T-helper 22 cell (primary cell): ENCODE results near the gene ZNF416.

Experiments used
- DNase-seq: peaks from one replicate; pipeline ENCODE4 v3.0.0-alpha.2; 2020; ENCODE audit warnings: low read depth

The ZNF416 gene

DNA sequence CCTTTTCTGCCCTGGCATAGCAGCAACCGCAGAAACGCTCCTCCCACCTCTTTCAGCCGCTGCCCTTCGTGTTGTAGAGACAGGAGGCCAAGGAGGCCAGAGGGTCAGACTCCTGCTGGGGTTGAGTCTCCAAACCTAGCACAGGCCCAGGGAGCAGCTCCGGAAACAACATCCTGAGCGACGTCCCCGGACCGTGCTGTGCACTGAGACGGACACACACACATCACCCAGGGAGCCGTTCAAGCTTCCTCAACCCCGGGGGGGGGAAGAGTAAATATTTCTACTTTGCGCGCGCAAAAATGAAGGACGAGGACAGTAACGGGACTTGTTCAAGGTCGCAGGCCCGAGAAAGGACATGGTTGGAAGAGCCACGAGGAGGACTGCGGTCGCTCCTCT, 19.7 kb downstream of the ZNF416 start:
- DNase-seq: no peak

DNA sequence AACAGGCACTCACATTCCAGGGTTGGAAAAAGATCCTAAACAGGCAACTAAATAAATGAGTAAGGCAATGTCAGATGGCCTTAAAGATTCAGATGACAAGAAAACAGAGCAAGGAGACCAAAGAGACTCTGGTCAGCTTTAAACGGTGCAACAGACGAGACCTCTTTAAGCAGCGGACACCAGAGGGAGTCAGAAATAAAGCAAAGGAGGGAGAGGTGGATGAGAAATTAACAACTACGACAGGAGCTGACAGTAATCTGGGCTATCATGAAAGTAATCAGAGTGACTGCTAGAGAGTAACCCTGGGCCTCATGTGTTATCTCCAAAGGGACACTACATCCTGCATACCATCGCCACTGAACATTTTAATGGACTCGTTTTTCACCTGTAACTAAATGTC, 20.2 kb downstream of the ZNF416 start:
- DNase-seq: no peak

DNA sequence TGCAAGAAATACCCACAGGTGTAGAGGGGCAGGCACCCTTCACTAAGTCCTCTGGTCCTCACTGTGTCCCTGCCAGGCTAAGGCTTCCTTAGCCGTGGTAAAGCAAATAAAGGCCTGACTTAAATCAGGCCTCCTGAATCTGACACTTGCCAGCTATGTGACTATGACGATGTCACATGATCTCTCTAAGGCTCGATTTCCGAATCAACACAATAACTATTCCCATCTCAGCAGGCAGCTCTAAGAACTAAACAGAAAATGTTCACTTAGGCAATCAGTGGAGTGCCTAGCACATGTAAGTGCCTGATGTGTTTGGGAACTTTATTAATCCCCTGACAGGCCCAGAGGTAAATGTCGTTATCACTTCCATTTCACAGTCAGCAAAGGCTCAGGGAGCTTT, 21.1 kb downstream of the ZNF416 start:
- DNase-seq: no peak

DNA sequence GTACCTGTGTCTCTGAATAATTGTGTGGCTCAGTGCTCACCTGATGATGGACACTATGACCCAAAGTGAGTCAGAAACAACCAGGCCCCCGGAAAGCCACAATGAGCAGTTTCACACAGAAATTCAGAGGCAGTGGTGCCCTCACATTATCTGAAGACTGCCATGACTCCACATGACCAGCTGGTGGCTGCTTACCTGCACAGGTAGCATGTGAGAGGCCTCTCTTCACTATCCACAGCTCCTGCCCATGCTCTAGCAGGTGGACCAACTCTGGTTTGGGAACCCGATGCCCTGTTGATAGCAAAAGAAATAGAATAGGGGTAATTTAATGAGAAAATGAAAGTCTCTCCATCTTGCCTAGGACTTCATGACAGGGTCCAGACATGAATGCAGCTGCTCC, 26.3 kb downstream of the ZNF416 start:
- DNase-seq: no peak

DNA sequence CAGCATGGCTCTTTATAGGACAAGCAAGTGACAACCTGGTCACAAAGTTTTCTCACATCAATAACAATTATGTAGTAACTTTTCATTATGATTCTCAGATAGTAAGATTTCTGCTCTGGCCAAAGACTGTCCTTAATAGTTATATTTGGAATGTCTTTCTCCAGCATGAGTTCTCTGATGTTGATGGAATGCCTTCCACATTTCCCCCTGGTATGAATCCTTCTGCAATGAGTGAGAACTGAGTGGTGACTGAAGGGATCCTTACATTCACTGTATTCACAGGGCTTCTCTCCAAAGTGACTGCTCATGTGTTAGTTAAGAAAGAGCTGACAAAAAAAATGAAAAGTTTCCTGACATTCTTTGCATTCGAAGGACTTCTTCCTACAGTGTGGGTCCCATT, 32.2 kb downstream of the ZNF416 start:
- DNase-seq: no peak

DNA sequence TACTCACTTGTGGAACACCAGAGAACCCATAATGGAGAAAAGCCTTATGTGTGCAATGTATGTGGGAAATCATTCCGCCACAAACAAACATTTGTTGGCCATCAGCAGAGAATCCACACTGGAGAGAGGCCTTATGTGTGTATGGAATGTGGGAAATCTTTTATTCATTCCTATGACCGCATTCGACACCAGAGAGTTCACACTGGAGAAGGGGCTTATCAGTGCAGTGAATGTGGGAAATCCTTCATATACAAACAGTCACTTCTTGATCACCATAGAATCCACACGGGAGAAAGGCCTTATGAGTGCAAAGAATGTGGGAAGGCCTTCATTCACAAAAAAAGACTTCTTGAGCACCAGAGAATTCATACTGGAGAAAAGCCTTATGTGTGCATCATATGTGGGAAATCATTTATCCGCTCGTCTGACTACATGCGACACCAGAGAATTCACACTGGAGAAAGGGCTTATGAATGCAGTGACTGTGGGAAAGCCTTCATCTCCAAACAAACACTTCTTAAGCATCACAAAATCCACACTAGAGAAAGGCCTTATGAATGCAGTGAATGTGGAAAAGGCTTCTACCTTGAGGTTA, 40.7 kb downstream of the ZNF416 start:
- DNase-seq: no peak

DNA sequence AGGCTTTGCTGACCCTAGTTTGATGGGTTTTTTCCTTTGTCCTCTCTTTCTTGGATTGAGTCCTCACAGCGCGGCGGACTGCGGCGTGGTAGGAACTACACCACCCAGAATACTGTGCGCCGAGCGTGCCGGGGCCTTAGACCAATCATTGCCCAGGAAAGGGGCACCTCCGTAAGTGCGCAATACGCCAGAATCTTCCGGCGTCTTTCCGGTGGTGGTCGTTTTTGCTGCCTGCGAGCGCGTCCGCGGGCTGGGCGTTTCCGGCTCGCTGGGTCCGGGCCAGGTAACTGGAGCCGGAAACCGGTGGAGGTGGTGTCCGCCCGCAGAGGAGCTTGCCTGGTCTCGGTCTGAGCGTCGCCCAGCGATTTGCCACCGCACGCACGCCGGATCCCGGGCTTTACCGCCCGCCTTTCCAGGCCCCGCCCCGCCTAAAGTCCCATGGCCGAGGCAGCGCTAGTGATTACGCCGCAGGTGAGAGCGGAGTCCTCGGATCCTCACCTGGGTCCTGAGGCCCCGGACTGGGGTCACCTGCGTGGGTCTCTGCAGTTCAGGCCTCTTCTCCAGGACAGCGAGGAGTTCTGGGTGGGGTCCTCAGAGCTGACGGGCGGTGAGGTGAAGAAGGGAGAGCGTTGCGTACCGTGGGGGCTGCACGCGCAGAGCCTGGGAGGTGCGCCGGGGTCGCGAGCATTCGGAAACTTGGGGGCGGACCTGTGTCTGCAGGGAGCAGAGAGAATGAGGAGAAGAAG, 51.4 kb downstream of the ZNF416 start, which contains the start of gene ZNF549:
Gene ZNF549, plus strand, starts transcription at position 221 of the 746 bp plus-strand sequence. Its CDS starts 218 bp downstream, at position 439.
- peak; percentile 78 for DNase-seq
